ENCODE data around the gene OR5H6. TPM values are rescaled to one million over a fixed set of nuclear protein-coding genes. Genes with fewer than 3 reads are reported as not detected.

OR5H6 gene
- total RNA-seq, 1 experiment from 2014 or later = not detected

- no peaks in the 10 kb centered on the region for H3K36me3 ChIP-seq (ENCODE audit: insufficient read depth, low read length, poor library complexity, severe bottlenecking)
- no peaks in the 10 kb centered on the region for H3K4me1 ChIP-seq (ENCODE audit: insufficient read depth, low read length, poor library complexity, severe bottlenecking)
- DNase-seq (ENCODE audit: low spot score) = no peak
- ChIA-PET CTCF (no interaction called here), POLR2A (ENCODE audit: low non-redundant PET) (no interaction called here)
- H3K9me3 ChIP-seq (ENCODE audit: low read depth, low read length, poor library complexity, severe bottlenecking) = no peaks in the 10 kb centered on the region
- no peak for TF ChIP-seq EZH2 (IDR thresholded peaks at IDR 0.05; ENCODE audit: borderline replicate concordance, low read depth, low read length, poor library complexity, severe bottlenecking)
- no peak for TF ChIP-seq CTCF (conservative IDR thresholded peaks at IDR 0.05; ENCODE audit: low read depth, low read length)
- no TSS peak for BruUV-seq (replicated peaks)
- H3K27ac ChIP-seq (ENCODE audit: low read depth, low read length, poor library complexity, severe bottlenecking) = no peak overlapping the region
- intact Hi-C loops (cut with micrococcal nuclease; ENCODE audit: unreplicated experiment) = no loop called here
- peaks cover 6% of the 10 kb centered on the region for H3K27me3 ChIP-seq (replicated peaks; ENCODE audit: insufficient read depth, low read depth, low read length, poor library complexity)
- H3K4me3 ChIP-seq (ENCODE audit: low read depth, low read length, poor library complexity, severe bottlenecking) = no peak overlapping the region
These were observed 31.6 kb upstream of the OR5H6 start for GRCh38 chr3:98232489-98232888.

GRCh38 chr3:98233468-98233867, 30.6 kb upstream of the OR5H6 start:
- no peaks in the 10 kb centered on the region for H3K4me1 ChIP-seq (ENCODE audit: insufficient read depth, low read length, poor library complexity, severe bottlenecking)
- intact Hi-C loops (cut with micrococcal nuclease; ENCODE audit: unreplicated experiment) = no loop called here
- ChIA-PET POLR2A (ENCODE audit: low non-redundant PET) (no interaction called here), CTCF (no interaction called here)
- no peak for DNase-seq (ENCODE audit: low spot score)
- no peaks in the 10 kb centered on the region for H3K36me3 ChIP-seq (ENCODE audit: insufficient read depth, low read length, poor library complexity, severe bottlenecking)
- H3K27me3 ChIP-seq (replicated peaks; ENCODE audit: insufficient read depth, low read depth, low read length, poor library complexity) = peaks cover 6% of the 10 kb centered on the region
- BruUV-seq (replicated peaks) = no TSS peak
- H3K27ac ChIP-seq (ENCODE audit: low read depth, low read length, poor library complexity, severe bottlenecking) = no peak overlapping the region
- TF ChIP-seq CTCF (conservative IDR thresholded peaks at IDR 0.05; ENCODE audit: low read depth, low read length) (no peak), EZH2 (IDR thresholded peaks at IDR 0.05; ENCODE audit: borderline replicate concordance, low read depth, low read length, poor library complexity, severe bottlenecking) (no peak)
- no peak overlapping the region for H3K4me3 ChIP-seq (ENCODE audit: low read depth, low read length, poor library complexity, severe bottlenecking)
- H3K9me3 ChIP-seq (ENCODE audit: low read depth, low read length, poor library complexity, severe bottlenecking) = no peaks in the 10 kb centered on the region

- no peak overlapping the region for H3K4me3 ChIP-seq (ENCODE audit: low read depth, low read length, poor library complexity, severe bottlenecking)
- no TSS peak for BruUV-seq (replicated peaks)
- H3K27me3 ChIP-seq (replicated peaks; ENCODE audit: insufficient read depth, low read depth, low read length, poor library complexity) = no peaks in the 10 kb centered on the region
- TF ChIP-seq EZH2 (IDR thresholded peaks at IDR 0.05; ENCODE audit: borderline replicate concordance, low read depth, low read length, poor library complexity, severe bottlenecking) (no peak), CTCF (conservative IDR thresholded peaks at IDR 0.05; ENCODE audit: low read depth, low read length) (no peak)
- H3K9me3 ChIP-seq (ENCODE audit: low read depth, low read length, poor library complexity, severe bottlenecking) = no peaks in the 10 kb centered on the region
- ChIA-PET POLR2A (ENCODE audit: low non-redundant PET) (no interaction called here), CTCF (no interaction called here)
- no peak for DNase-seq (ENCODE audit: low spot score)
- H3K36me3 ChIP-seq (ENCODE audit: insufficient read depth, low read length, poor library complexity, severe bottlenecking) = no peaks in the 10 kb centered on the region
- H3K27ac ChIP-seq (ENCODE audit: low read depth, low read length, poor library complexity, severe bottlenecking) = no peak overlapping the region
- H3K4me1 ChIP-seq (ENCODE audit: insufficient read depth, low read length, poor library complexity, severe bottlenecking) = no peaks in the 10 kb centered on the region
- intact Hi-C loops (cut with micrococcal nuclease; ENCODE audit: unreplicated experiment) = no loop called here
These were observed 23.9 kb upstream of the OR5H6 start for GRCh38 chr3:98240131-98240530.

All from A673 (cell line).